GM18517 (cell line): ENCODE data around the gene RB1.

Experiments used
- ATAC-seq: cut with Tn5 transposase; IDR thresholded peaks from one replicate; pipeline ENCODE4 v1.9.1; 2021; ENCODE audit warnings: mild to moderate bottlenecking, moderate library complexity; ENCODE audit not compliant: unreplicated experiment

RB1 gene

DNA sequence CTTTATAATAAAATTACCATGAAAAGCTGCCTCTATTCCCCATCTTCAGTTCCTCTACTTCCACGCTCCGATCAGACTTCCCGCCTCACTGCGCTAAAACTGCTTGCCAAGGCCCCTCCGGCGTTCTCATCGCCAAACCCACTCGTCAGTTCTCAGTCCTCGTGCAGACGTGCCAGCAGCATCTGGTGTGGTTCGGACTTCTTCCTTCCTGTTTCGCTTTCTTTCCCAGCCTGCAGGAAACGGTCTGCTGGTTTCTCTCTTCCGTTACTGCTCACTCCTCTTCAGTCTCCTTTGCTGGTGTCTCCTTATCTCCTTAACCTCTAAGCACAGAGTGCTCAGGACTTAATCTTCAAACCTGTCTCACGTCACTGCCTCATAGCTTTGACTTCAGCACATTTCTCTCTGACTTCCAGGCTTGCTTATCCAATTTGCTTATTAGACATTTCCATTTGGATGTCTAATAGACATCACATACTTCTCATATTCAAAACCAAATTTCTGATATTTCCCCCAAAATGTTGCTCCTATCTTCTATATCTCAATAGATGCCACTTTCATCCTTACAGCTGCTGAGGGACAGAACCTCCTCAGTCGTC, 189.0 kb downstream of the RB1 start:
- ATAC-seq = peak; percentile 79

- ATAC-seq = no peak
Observed at GRCh38 chr13:48493066-48493765, 189.7 kb downstream of the RB1 start.

DNA sequence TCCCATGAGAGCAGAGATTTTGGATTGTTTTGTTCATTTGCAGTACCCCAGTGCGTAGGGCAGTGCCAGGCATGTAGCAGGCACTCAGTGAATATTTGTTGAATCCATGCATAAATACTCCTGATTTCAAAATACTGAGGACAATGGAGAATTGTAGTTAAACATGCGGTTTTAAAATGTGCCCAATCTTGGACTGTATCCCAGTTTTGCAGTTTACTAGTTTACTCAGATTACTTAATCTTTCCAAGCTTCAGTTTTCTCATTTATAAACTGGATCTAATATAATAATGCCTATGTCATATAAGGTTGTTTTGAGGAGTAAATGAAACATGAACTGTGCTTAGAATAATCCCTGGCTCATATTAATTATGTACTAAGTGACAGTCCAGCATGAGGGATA, 190.3 kb downstream of the RB1 start:
- no peak for ATAC-seq

DNA sequence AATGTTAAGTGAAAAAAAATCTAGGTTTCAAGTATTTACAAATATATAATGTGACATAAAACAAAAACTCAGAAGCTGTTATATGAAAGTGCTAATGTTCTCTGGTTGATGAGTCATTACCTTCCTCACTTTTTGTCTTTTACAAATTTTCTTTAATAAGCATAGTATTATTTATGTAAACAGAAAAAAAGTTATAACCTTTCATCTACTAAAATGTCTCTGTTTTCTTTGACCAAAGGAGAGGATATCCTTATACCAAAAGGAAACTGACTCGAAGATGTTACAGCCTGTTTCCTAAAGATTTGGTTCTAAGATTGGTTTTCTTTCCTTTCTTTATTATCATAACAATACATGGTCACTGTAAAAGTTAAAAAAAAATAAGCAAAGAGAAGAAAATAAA, 191.3 kb downstream of the RB1 start:
- ATAC-seq = no peak

- ATAC-seq = no peak
Observed at GRCh38 chr13:48496271-48497161, 193.0 kb downstream of the RB1 start.

DNA sequence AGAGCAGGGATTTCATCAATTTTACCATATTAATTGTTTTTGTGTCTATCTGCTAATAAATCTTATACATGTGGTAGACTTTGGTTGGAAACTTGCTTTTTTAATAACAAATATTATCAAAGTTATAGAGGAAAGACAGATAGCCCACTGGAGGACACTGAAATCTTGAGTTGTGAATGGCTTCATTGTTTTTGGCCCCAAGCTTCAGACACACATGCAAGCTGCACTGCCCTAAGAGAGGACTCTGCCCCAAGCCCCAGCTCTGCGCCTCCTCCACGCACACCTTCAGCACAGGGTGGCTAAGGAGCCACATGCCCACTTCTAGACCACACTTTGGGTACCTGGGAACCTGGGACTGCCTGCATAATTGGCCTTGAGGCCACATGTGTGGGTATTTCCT, 194.1 kb downstream of the RB1 start:
- ATAC-seq = no peak

DNA sequence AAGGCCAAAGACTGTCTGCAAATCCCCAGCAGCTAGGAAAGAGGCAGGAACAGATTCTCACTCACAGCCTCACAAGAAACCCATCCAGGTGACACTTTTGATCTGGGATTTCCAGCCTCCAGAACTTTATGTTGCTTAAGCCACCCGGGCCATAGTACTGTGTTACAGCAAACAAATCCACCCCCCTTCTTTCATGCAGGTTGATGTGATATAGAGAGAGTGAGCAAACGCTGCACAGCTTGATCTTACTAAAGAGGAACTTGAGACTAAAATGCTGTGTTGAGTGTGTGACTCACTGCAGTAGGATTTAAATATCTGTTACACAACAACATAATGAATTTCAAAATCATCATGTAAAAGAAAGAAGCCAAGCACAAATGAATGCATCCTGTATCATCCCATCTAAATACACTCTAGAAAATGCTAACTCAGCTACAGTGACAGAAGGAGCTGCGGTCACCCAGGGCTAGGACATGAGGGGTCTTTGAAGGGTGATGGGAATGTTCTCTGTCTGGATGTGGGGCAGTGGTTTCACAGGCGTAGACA, 197.2 kb downstream of the RB1 start:
- ATAC-seq = peak; percentile 31

- ATAC-seq = peak; percentile 46
Observed at GRCh38 chr13:48501705-48502104, 198.2 kb downstream of the RB1 start.

- ATAC-seq = no peak
Observed at GRCh38 chr13:48502601-48503319, 199.2 kb downstream of the RB1 start.

GRCh38 chr13:48504606-48505005, 201.1 kb downstream of the RB1 start:
- no peak for ATAC-seq

DNA sequence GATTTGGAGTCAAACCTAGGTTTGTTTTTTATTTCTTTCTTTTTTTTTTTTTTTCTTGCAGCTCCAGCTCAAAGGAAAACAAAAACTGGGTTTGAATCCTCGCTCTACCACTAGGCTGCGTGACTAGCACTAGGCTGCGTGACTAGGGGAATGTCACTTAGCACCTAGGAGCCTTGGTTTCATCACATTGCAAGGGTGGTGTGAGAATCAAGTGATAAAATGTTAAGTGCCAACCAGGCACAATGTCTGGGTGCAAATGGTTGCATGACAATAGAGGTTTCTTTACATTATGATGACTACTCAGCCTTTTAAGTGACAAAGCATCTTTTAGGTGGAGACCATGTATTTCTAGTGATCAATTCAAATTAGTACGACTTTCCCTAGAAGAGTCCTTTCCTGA, 201.5 kb downstream of the RB1 start:
- ATAC-seq = no peak

DNA sequence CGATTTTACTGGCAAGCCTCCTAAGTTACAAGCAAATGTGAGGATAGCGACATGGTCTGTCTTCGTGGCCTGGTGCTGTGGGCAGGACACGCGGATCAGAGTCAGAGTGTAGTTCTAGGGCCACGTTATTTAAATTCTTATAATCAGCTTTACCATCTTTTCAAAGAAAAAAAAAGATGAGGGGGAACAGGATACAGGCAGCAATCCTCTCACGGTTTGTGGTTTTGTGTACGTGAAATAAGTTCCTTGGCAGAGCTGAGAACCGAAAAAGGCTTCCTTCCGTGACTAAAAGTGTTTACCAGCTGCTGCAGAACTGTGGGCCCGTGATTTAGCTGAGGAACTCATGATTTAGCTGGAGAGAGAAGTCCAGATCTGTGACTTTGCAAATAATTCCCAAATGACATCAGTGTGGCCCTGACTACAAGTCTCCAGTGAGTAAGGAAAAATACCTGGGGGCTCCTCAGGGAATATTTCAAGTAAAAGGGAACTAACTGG, 202.1 kb downstream of the RB1 start:
- ATAC-seq = peak; percentile 75

DNA sequence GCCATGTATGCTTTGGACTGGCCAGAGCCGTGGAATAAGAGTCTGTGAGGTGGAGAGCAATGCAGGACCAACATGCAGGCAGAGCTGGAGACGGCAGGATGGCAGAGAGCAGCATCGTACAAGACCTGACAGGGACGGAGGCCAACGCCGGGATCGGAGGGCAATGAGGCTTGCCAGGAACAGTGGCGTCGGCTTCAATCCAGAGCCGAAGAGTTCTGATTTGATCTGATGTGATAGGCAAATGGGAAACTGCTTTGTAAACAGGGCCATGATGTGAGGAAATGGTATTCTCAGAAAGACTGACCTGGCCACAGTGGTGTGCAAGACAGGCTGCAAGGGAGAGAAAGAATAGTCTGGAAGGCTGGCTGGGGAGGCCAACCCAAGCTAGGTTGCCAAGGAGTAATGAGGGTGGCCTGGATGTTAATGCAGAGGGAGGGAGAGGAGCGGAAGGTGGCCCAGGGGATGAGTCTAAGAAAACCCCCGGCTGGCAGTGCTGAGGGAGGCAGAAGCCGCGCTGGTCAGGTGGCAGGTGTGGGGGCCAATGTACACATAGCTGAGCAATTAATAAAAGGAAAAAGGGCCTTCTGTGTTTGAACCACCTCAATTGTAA, 202.6 kb downstream of the RB1 start:
- ATAC-seq = peak; percentile 6

DNA sequence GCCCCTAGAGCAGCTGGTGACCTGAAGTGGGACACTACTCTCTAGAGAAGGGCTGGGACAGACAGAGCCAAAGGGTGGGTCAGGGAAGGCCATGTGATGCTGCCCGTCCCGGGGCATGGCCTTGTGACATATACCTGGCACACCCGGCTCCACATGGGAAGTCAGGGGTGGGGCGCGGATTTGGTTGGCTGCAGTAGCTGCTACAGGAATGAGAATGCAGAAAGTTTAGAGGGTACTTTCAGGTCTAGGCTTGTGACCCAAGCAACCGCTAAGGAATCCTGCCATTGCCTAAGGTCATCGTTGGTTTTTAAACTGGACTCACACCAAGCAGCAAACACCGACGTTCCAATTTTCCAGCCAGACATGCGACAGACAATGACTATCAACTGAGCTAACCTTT, 203.5 kb downstream of the RB1 start:
- ATAC-seq = no peak

- no peak for ATAC-seq
Observed at GRCh38 chr13:48508011-48508410, 204.5 kb downstream of the RB1 start.

DNA sequence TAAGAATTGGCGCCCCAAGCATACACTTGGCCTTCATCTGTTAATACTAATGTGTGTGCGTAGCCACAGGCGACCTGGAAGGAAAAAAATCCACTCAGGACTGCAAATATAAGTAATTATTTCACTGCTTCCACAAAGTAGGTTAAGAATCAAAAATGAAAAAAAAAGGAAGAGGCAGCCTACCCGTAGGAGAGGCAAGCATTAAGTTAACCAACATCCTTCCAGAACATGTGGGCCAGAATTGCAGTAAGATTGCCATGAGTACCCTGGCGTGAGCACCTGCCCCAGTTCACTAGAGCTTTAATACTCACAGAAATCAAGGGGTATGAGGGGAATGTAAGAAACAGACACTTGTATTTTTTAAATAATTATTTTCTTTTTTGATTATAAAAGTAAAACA, 207.1 kb downstream of the RB1 start:
- ATAC-seq = no peak

DNA sequence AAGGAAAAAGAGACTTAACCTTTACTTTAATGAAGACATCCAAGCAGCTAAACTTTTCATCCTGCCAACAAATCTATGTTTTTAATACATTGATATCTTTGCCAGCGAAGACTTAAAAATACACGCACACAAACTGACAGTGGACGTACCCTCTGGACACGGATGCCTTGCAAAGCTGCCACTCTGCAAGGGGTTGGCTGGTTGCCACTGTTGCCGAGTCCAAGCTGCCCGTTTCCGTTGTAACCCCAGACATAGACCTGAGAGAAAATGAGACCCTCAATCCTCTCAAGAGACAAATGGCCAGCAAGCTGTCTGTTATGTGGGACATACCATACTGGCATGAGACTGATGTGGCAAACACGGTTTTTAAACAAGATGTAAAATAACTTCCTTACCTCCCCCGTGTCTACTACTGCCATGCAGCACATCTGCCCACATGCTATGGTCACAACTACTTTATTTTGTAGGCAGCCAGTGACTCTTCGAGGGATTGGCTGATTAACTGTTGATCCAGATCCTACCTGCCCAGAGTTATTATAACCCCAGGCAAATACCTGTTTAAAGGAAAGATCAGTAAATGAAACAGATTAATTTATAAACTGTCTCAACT, 208.2 kb downstream of the RB1 start:
- ATAC-seq = no peak

DNA sequence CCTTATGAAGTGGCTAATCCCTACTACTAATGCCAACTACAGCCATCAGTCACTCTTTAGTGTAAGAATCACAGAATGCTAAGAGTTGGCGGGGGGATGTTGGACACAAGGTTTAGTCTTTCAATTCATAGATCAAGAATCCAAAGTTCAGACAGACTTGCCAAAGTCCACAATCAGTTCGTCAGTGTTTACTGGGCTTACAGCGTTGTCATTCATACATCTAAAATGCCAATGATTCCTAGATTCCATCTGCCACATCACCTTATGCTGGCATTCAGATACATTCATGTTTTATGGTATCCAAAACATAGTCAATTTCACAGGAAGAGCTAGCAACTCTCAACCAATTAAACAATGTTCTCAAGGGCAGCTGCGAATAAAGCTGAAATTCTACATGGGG, 211.2 kb downstream of the RB1 start:
- no peak for ATAC-seq

- ATAC-seq = no peak
Observed at GRCh38 chr13:48515732-48516131, 212.2 kb downstream of the RB1 start.

- ATAC-seq = no peak
Observed at GRCh38 chr13:48518083-48518482, 214.5 kb downstream of the RB1 start.
